ENCODE results near the gene FIP1L1. TPM values are rescaled to one million over a fixed set of nuclear protein-coding genes. Genes with fewer than 3 reads are reported as not detected.

The FIP1L1 gene
- total and polyA plus RNA-seq, 7 donors, result 23.5 to 49.6 (median 28.2) TPM

GRCh38 chr4:53348046-53348445, 29.4 kb upstream of the FIP1L1 start:
- 75 to 81% (median 77%) methylated on average over 1 of the region's 1 CpG for WGBS, 3 donors
- Histone ChIP-seq H3K9me3 (no peaks in the 10 kb centered on the region), H3K27me3 (ENCODE audit: insufficient read depth in 3 of 3, low read length in 2 of 3) (no peaks in the 10 kb centered on the region), H3K4me3 (no peak overlapping the region), H3K4me1 (peaks cover 17% of the 10 kb centered on the region), H3K27ac (no peak overlapping the region), H3K36me3 (ENCODE audit: insufficient read depth in 1 of 2, low read depth in 1 of 2) (peaks cover 0 to 20% of the 10 kb centered on the region in 2 donors)
- intact Hi-C loops (cut with DNase I), result no loop called here
- TF ChIP-seq, protein P1, sequence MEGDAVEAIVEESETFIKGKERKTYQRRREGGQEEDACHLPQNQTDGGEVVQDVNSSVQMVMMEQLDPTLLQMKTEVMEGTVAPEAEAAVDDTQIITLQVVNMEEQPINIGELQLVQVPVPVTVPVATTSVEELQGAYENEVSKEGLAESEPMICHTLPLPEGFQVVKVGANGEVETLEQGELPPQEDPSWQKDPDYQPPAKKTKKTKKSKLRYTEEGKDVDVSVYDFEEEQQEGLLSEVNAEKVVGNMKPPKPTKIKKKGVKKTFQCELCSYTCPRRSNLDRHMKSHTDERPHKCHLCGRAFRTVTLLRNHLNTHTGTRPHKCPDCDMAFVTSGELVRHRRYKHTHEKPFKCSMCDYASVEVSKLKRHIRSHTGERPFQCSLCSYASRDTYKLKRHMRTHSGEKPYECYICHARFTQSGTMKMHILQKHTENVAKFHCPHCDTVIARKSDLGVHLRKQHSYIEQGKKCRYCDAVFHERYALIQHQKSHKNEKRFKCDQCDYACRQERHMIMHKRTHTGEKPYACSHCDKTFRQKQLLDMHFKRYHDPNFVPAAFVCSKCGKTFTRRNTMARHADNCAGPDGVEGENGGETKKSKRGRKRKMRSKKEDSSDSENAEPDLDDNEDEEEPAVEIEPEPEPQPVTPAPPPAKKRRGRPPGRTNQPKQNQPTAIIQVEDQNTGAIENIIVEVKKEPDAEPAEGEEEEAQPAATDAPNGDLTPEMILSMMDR (IDR thresholded peaks at IDR 0.05), result no peak
- ATAC-seq (no peak), DNase-seq (no peak)

GRCh38 chr4:53349091-53349491, 28.4 kb upstream of the FIP1L1 start:
- TF ChIP-seq, protein P1 (IDR thresholded peaks at IDR 0.05), result no peak
- WGBS, 3 donors, result 84 to 91% (median 89%) methylated on average over 4 of the region's 4 CpGs
- peaks cover 0 to 22% of the 10 kb centered on the region in 2 donors for H3K36me3 ChIP-seq (ENCODE audit: insufficient read depth in 1 of 2, low read depth in 1 of 2)

GRCh38 chr4:53354012-53354722, 23.3 kb upstream of the FIP1L1 start:
- Histone ChIP-seq H3K27me3 (ENCODE audit: insufficient read depth in 3 of 3, low read length in 2 of 3) (no peaks in the 10 kb centered on the region), H3K9me3 (no peaks in the 10 kb centered on the region), H3K36me3 (ENCODE audit: insufficient read depth in 1 of 2, low read depth in 1 of 2) (peaks cover 0 to 22% of the 10 kb centered on the region in 2 donors), H3K4me3 (no peak overlapping the region), H3K27ac (no peak overlapping the region), H3K4me1 (no peaks in the 10 kb centered on the region)
- no peak for ATAC-seq
- intact Hi-C loops (cut with DNase I), result no loop called here
- WGBS, 3 donors, result 95 to 96% (median 96%) methylated on average over 30 to 32 of the region's 32 CpGs
- TF ChIP-seq, protein P1 (IDR thresholded peaks at IDR 0.05), result no peak
- DNase-seq, result peak in 1 of 2 donors; percentile 46

More at GRCh38 chr4:53349091-53349491, 28.4 kb upstream of the FIP1L1 start:
- DNase-seq (no peak), ATAC-seq (no peak)
- intact Hi-C loops (cut with DNase I), result no loop called here
- Histone ChIP-seq H3K27ac (no peak overlapping the region), H3K4me1 (peaks cover 17% of the 10 kb centered on the region), H3K9me3 (no peaks in the 10 kb centered on the region), H3K27me3 (ENCODE audit: insufficient read depth in 3 of 3, low read length in 2 of 3) (no peaks in the 10 kb centered on the region), H3K4me3 (no peak overlapping the region)

DNA sequence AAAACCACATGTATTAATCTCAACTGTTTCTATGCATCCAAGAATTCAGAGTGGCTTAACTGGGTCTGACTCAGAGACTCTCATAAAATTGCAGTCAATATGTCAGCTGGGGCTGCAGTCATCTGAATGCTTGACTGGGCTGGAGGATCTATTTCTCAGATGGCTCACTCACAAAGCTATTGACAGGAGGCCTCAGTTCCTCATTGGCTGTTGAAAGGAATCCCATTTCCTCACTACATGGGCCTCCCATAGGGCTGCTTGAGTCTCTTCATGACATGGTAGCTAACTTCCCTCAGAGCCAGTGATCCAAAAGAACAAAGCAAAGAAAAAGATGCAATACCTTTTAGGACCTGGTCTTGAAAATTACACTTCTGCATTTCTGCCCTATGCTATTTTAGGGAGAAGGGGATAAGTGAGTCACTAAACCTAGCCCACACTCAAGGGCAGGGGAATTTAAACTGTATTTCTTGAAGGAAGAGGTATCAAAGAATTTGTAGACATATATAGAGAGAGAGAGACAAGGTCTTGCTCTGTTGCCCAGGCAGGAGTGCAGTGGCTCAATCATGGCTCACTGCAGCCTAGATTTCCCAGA, 21.4 kb upstream of the FIP1L1 start:
- intact Hi-C loops (cut with DNase I), result no loop called here
- H3K36me3 ChIP-seq (ENCODE audit: insufficient read depth in 1 of 2, low read depth in 1 of 2), result peaks cover 0 to 15% of the 10 kb centered on the region in 2 donors
- TF ChIP-seq, protein P1 (IDR thresholded peaks at IDR 0.05), result no peak
- DNase-seq, result no peak
- H3K27me3 ChIP-seq (ENCODE audit: insufficient read depth in 3 of 3, low read length in 2 of 3), result no peaks in the 10 kb centered on the region
- no peak overlapping the region for H3K27ac ChIP-seq
- no peak for ATAC-seq
- no peaks in the 10 kb centered on the region for H3K4me1 ChIP-seq
- no peaks in the 10 kb centered on the region for H3K9me3 ChIP-seq
- H3K4me3 ChIP-seq, result no peak overlapping the region
